Adrenal gland (tissue), 12 donors: ENCODE data around the gene PHYHD1. TPM values are rescaled to one million over a fixed set of nuclear protein-coding genes. Genes with fewer than 3 reads are reported as not detected.
A peak's percentile ranks its signal among the peaks of the same experiment; 100 is the strongest.

Experiments
- DNase-seq, 7 donors: peaks; one replicate each; pipeline ENCODE4 v3.0.0-alpha.2; 2019 to 2020
- H3K27ac ChIP-seq, 5 donors: fragments of 200-600 bp; sonication (generic) in 4 of 5; 1 replicate in 3 of 5; 2 replicates in 2 of 5; pipeline versions ENCODE4 v1.5.1 to v1.8.0; 2016 to 2020; ENCODE audit warnings: mild to moderate bottlenecking in 1 of 5
- H3K27me3 ChIP-seq: fragments of 200-600 bp; 2 replicates; pipeline ENCODE4 v1.8.0; 2021
- H3K36me3 ChIP-seq, 2 donors: fragments of 200-600 bp; replicated peaks in 1 of 2; 1 replicate in 1 of 2; 2 replicates in 1 of 2; pipeline versions ENCODE4 v1.5.1 to v1.8.0; 2018 to 2022
- H3K4me1 ChIP-seq, 2 donors: fragments of 200-600 bp; replicated peaks in 1 of 2; 1 replicate in 1 of 2; 2 replicates in 1 of 2; pipeline versions ENCODE4 v1.5.1 to v1.8.0; 2018 to 2021
- H3K4me3 ChIP-seq, 4 donors: fragments of 200-600 bp; sonication (generic) in 3 of 4; one replicate each; pipeline ENCODE4 v1.5.1; 2016 to 2018
- H3K9me3 ChIP-seq, 3 donors: fragments of 200-600 bp; sonication (generic) in 1 of 3; replicated peaks in 1 of 3; 1 replicate in 2 of 3; 2 replicates in 1 of 3; pipeline versions ENCODE4 v1.5.1 to v1.8.0; 2016 to 2021
- POLR2A ChIP-seq, 2 donors: fragments of 450-650 bp; IDR thresholded peaks; one replicate each; pipeline ENCODE4 v1.6.1; 2017; ENCODE audit warnings: antibody characterized with exemption in 2 of 2, mild to moderate bottlenecking in 2 of 2, moderate library complexity in 1 of 2
- WGBS, 4 donors: extraction: QIAGEN DNeasy Blood & Tissue Kit in 2 of 4; methylation state at CpG; one replicate each; pipeline versions ENCODE4 v1.1.5 to v1.1.7; 2013 to 2017; 5-methylcytosine and 5-hydroxymethylcytosine counted together
- intact Hi-C, 2 donors: fragments of 100-400 bp; cut with DNase I; formaldehyde crosslinking; loops; one replicate each; pipeline versions ENCODE4 v1.14.1 to v1.15.0; 2022 to 2023
- polyA plus RNA-seq, 3 donors: library from polyadenylated mRNA; stranded (reverse); fragments of 200-250 nt in 2 of 3; fragments of 350-450 nt in 1 of 3; fragmentation: Illumina TruSeq in 1 of 3; extraction: RNeasy Lipid Tissue Mini Kit (QIAGEN cat#74804) in 1 of 3; gene quantifications; one replicate each; pipeline ENCODE4 v1.2.3, GENCODE V29; 2013 to 2014
- total RNA-seq, 9 donors: library from RNA; depleted of rRNA in 4 of 9; stranded (reverse); fragments of >200 nt in 4 of 9; fragments of 120-200 nt in 1 of 9; fragmentation: NEBNext Ultra II Directional in 1 of 9; extraction: Animal tissue kit (Norgen Biotek cat#: 25700) in 1 of 9; gene quantifications; one replicate each; pipeline versions ENCODE4 v1.1.0 to v1.2.4, GENCODE V29; 2013 to 2023
- TF ChIP-seq, protein P1 (sequence below), 6 experiments: fragments of 450-650 bp in 4 of 6; fragments of 200-600 bp in 2 of 6; sonication (generic) in 1 of 6; IDR thresholded peaks; 1 replicate in 5 of 6; 2 replicates in 1 of 6; pipeline versions ENCODE4 v1.5.1 to v1.8.0; 2016 to 2021; ENCODE audit warnings: antibody characterized with exemption in 6 of 6, mild to moderate bottlenecking in 2 of 6, moderate library complexity in 1 of 6
- donor health status: healthy with polysubstance abuse.
- donor health status: Bipolar disorder and iron deficiency.
- donor health status: DM: yes; HTN: yes; CAD: no.
- donor health status: DM: no; HTN: no; CAD: no.
- donor health status: DM: no; HTN: no; CAD: no.
- donor health status: DM: yes; HTN: yes; CAD: no.

Gene PHYHD1
- total and polyA plus RNA-seq, 12 donors, result 9.1 to 86.6 (median 30.9) TPM

DNA sequence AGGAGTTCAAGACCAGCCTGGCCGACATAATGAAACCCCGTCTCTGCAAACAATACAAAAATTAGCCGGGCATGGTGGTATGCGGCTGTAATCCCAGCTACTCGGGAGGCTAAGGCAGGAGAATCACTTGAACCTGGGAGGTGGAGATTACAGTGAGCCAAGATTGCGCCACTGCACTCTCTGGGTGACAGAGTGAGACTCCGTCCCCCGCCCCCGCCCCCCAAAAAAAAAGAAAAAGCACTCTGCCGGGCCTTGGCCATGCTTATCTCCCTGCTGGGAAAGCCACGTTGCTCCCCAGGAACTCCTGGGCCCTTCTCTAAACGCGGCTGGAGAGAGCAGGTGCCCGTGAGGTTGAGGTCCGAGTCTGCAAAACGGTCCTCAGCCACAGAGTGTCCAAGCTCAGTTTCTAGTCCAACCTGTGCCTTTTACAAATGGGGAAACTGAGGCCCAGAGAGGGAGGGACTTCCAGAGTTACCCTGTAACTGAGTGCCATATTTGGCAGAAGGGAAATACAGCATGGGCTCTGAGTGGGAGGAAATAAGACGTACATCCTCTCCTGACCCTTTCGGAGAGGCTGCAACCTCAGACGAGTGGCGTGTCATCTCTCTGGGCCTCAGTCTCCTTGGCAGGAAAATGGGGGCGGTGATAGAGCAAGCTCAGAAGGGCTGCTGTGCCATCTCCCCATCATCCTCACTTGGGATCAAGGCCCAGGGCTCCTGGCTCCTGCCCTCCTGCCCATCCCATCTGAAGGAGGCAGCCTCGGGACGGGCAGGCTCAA is 6.6 kb upstream of the PHYHD1 start:
- peaks cover 0 to 20% of the 10 kb centered on the region in 2 donors for H3K36me3 ChIP-seq
- intact Hi-C loops, result no loop called here
- H3K27ac ChIP-seq, result peak overlapping the region in 1 of 5 donors; percentile 45

DNA sequence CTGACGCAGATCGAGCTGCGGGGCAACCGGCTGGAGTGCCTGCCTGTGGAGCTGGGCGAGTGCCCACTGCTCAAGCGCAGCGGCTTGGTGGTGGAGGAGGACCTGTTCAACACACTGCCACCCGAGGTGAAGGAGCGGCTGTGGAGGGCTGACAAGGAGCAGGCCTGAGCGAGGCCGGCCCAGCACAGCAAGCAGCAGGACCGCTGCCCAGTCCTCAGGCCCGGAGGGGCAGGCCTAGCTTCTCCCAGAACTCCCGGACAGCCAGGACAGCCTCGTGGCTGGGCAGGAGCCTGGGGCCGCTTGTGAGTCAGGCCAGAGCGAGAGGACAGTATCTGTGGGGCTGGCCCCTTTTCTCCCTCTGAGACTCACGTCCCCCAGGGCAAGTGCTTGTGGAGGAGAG is 4.6 kb upstream of the PHYHD1 start:
- H3K27me3 ChIP-seq, result no peaks in the 10 kb centered on the region
- H3K4me3 ChIP-seq, result no peak overlapping the region
- H3K27ac ChIP-seq, result peak overlapping the region in 4 of 5 donors; percentile 68 to 89 (median 80)
- no peaks in the 10 kb centered on the region for H3K9me3 ChIP-seq
- peaks cover 0 to 13% of the 10 kb centered on the region in 2 donors for H3K36me3 ChIP-seq
- DNase-seq, result peak in 2 of 7 donors; percentile 39 to 44
- no peak for TF ChIP-seq POLR2A (IDR thresholded peaks at IDR 0.05)
- TF ChIP-seq, protein P1, sequence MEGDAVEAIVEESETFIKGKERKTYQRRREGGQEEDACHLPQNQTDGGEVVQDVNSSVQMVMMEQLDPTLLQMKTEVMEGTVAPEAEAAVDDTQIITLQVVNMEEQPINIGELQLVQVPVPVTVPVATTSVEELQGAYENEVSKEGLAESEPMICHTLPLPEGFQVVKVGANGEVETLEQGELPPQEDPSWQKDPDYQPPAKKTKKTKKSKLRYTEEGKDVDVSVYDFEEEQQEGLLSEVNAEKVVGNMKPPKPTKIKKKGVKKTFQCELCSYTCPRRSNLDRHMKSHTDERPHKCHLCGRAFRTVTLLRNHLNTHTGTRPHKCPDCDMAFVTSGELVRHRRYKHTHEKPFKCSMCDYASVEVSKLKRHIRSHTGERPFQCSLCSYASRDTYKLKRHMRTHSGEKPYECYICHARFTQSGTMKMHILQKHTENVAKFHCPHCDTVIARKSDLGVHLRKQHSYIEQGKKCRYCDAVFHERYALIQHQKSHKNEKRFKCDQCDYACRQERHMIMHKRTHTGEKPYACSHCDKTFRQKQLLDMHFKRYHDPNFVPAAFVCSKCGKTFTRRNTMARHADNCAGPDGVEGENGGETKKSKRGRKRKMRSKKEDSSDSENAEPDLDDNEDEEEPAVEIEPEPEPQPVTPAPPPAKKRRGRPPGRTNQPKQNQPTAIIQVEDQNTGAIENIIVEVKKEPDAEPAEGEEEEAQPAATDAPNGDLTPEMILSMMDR (IDR thresholded peaks at IDR 0.05), result no peak
- WGBS, 4 donors, result 75 to 88% (median 83%) methylated on average over 8 to 18 of the region's 18 CpGs
- peaks cover 44 to 64% of the 10 kb centered on the region in 2 donors for H3K4me1 ChIP-seq
- intact Hi-C loops, result loop anchor here in 1 of 2 donors (5.0 kb wide), 1 partner anchor 34 kb away; the partner anchor contains the start of genes KYAT1 and LRRC8A

More for the DNA sequence above, 6.6 kb upstream of the PHYHD1 start:
- Histone ChIP-seq H3K9me3 (no peaks in the 10 kb centered on the region), H3K4me1 (peaks cover 25 to 47% of the 10 kb centered on the region in 2 donors), H3K4me3 (no peak overlapping the region), H3K27me3 (no peaks in the 10 kb centered on the region)
- 77 to 82% (median 80%) methylated on average over 17 to 23 of the region's 23 CpGs for WGBS, 4 donors
- no peak for DNase-seq
- TF ChIP-seq POLR2A (IDR thresholded peaks at IDR 0.05), result no peak
- TF ChIP-seq, protein P1 (IDR thresholded peaks at IDR 0.05), result no peak

DNA sequence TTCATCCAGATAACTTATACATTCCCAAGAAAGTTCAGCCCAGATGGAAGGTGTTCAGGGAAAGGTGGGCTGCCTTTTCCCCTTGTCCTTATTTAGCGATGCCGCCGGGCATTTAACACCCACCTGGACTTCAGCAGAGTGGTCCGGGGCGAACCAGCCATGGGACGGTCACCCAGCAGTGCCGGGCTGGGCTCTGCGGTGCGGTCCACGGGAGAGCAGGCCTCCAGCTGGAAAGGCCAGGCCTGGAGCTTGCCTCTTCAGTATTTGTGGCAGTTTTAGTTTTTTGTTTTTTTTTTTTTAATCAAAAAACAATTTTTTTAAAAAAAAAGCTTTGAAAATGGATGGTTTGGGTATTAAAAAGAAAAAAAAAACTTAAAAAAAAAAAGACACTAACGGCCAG is 4.0 kb upstream of the PHYHD1 start:
- TF ChIP-seq, protein P1 (IDR thresholded peaks at IDR 0.05), result no peak
- no peak for TF ChIP-seq POLR2A (IDR thresholded peaks at IDR 0.05)
- peaks cover 0 to 13% of the 10 kb centered on the region in 2 donors for H3K36me3 ChIP-seq
- WGBS, 4 donors, result 76 to 86% (median 78%) methylated on average over 11 of the region's 11 CpGs
- no peaks in the 10 kb centered on the region for H3K27me3 ChIP-seq
- no peaks in the 10 kb centered on the region for H3K9me3 ChIP-seq
- peak overlapping the region in 4 of 5 donors; percentile 68 to 89 (median 80) for H3K27ac ChIP-seq
- intact Hi-C loops, result loop anchor here in 1 of 2 donors (5.0 kb wide), 1 partner anchor 34 kb away; the partner anchor contains the start of genes KYAT1 and LRRC8A
- DNase-seq, result no peak
- H3K4me3 ChIP-seq, result no peak overlapping the region
- peaks cover 48 to 64% of the 10 kb centered on the region in 2 donors for H3K4me1 ChIP-seq

DNA sequence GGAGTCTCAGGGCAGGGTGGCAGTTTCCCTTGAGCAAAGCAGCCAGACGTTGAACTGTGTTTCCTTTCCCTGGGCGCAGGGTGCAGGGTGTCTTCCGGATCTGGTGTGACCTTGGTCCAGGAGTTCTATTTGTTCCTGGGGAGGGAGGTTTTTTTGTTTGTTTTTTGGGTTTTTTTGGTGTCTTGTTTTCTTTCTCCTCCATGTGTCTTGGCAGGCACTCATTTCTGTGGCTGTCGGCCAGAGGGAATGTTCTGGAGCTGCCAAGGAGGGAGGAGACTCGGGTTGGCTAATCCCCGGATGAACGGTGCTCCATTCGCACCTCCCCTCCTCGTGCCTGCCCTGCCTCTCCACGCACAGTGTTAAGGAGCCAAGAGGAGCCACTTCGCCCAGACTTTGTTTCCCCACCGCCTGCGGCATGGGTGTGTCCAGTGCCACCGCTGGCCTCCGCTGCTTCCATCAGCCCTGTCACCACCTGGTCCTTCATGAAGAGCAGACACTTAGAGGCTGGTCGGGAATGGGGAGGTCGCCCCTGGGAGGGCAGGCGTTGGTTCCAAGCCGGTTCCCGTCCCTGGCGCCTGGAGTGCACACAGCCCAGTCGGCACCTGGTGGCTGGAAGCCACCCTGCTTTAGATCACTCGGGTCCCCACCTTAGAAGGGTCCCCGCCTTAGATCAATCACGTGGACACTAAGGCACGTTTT is 3.5 kb upstream of the PHYHD1 start:
- Histone ChIP-seq H3K9me3 (no peaks in the 10 kb centered on the region), H3K4me3 (no peak overlapping the region), H3K27ac (peak overlapping the region in 4 of 5 donors; percentile 54 to 82 (median 74)), H3K27me3 (no peaks in the 10 kb centered on the region), H3K36me3 (peaks cover 0 to 13% of the 10 kb centered on the region in 2 donors), H3K4me1 (peaks cover 52 to 60% of the 10 kb centered on the region in 2 donors)
- intact Hi-C loops, result loop anchor here in 1 of 2 donors (5.0 kb wide), 1 partner anchor 35 kb away; the partner anchor contains the start of genes KYAT1 and LRRC8A
- peak in 1 of 2 donors; percentile 25 for TF ChIP-seq POLR2A (IDR thresholded peaks at IDR 0.05)
- TF ChIP-seq, protein P1 (IDR thresholded peaks at IDR 0.05), result no peak
- DNase-seq, result peak; percentile 80 to 93 (median 90)
- WGBS, 4 donors, result 54 to 66% (median 57%) methylated on average over 22 to 26 of the region's 26 CpGs
